ENCODE results near the gene CALD1.

The CALD1 gene

DNA sequence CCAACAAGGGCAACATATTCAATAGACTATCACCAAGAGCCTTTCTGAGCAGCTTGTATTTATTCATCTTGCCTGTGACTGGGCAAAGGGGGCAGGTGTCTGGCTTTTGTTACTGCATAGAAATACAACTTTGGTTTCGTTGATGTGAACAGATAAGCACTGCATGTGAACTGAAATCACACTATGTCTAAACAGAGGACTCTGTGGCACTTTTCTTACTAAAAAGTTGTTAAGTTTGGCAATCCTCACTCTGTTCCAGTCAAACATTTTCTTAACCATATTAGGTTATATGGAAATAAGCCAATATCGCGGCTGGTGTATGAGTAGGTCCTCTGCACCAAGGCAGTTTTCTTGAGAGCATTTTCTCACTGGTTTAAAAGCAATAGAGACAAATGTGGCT is 48.5 kb downstream of the CALD1 start:
- H3K9ac ChIP-seq: no peak overlapping the region
- no peak for TF ChIP-seq Cebpa-rat (IDR thresholded peaks at IDR 0.05)
- peaks cover 0 to 22% (median 0%) of the 10 kb centered on the region in 11 experiments; a peak in 6 of 22 replicates for H3K36me3 ChIP-seq
- no peak overlapping the region for H3K27ac ChIP-seq
- H3K9me3 ChIP-seq (replicated peaks in 1 of 11): peaks cover 0 to 8% (median 0%) of the 10 kb centered on the region in 11 experiments; a peak in 2 of 22 replicates
- no peaks in the 10 kb centered on the region for H4K20me1 ChIP-seq
- H3K4me3 ChIP-seq: no peak overlapping the region
- H3K4me2 ChIP-seq: no peak overlapping the region
- H3K27me3 ChIP-seq: no peaks in the 10 kb centered on the region
- H3K4me1 ChIP-seq: peaks cover 0 to 12% (median 2%) of the 10 kb centered on the region in 10 experiments; a peak in 6 of 20 replicates

DNA sequence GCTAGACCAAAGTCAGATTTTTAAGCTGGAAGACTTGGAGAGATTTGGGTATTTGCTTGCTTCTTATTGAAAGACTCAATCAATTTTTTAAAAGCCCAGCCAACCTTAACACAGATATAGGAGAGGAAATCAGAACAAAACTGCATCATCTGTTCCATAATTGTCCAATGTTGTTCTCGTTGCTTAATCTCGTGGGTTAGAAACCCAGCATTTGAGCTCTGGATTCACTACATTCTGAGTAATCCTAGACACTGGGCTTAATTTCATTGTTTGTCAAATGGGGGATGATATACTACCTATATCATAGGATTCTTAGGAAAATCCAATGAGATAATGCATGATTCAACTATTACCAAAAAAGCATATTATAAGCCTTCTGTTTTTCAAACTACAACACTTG is 48.9 kb downstream of the CALD1 start:
- H3K4me3 ChIP-seq: no peak overlapping the region
- peaks cover 0 to 12% (median 2%) of the 10 kb centered on the region in 10 experiments; a peak in 6 of 20 replicates for H3K4me1 ChIP-seq
- no peaks in the 10 kb centered on the region for H3K27me3 ChIP-seq
- no peak overlapping the region for H3K27ac ChIP-seq
- H3K9ac ChIP-seq: no peak overlapping the region
- H4K20me1 ChIP-seq: no peaks in the 10 kb centered on the region
- H3K4me2 ChIP-seq: no peak overlapping the region
- peaks cover 0 to 18% (median 0%) of the 10 kb centered on the region in 11 experiments; a peak in 5 of 22 replicates for H3K36me3 ChIP-seq
- no peak for TF ChIP-seq Cebpa-rat (IDR thresholded peaks at IDR 0.05)
- H3K9me3 ChIP-seq (replicated peaks in 1 of 11): peaks cover 0 to 8% (median 0%) of the 10 kb centered on the region in 11 experiments; a peak in 2 of 22 replicates

DNA sequence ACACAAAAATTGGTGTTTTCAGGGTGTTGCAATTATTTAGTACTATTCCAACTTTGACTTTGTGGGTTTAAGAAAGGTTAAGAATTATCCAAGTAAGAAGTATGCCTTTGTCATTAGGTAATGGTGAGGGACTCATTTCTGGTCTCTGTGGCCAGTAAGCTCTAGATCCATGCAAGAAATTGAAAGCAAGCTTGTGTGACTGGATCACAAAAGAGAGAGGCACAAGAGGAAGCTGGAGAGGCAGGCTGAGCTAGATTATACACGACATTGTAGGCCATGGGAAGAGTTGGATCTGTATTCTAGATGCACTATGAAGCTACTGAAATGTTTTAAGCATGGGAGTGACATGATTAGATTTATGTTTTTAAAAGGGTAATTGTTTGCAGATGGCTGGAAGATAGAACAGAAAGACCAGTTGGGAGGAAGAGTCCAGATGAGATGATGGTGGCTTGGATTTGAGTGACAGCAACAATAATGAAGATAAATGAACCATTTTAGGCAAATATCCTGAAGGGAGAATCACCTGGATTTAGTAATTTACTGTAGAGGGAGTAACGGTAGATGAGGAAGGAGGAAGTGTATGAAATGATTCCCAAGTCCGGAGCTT is 50.0 kb downstream of the CALD1 start:
- Histone ChIP-seq H3K27ac (no peak overlapping the region), H3K27me3 (no peaks in the 10 kb centered on the region), H3K4me3 (no peak overlapping the region), H3K4me1 (peaks cover 0 to 12% (median 2%) of the 10 kb centered on the region in 10 experiments; a peak in 6 of 20 replicates), H4K20me1 (no peaks in the 10 kb centered on the region), H3K4me2 (no peak overlapping the region), H3K9me3 (replicated peaks in 1 of 11) (peaks cover 0 to 8% (median 0%) of the 10 kb centered on the region in 11 experiments; a peak in 1 of 22 replicates), H3K36me3 (peaks cover 0 to 21% (median 0%) of the 10 kb centered on the region in 11 experiments; a peak in 5 of 22 replicates), H3K9ac (no peak overlapping the region)
- no peak for TF ChIP-seq Cebpa-rat (IDR thresholded peaks at IDR 0.05)

DNA sequence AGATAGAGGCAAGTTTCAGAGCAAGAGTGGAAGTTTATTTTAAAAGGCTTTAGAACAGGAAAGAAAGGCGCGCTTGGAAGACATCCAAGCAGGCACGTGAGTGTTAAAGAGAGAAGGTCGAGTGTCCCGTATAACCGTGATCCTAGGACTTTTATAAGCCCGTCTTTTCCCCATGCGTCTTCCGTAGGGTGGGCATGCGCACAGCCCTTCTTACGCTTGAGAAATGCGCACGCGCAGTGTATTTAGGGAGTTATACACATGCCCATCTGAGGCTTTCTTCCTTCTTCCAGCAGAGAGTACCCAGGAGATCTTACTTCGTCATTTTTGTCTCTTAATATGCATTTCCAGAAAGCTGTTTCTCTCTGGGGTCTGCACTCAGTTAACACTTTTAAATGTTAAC is 52.4 kb downstream of the CALD1 start:
- no peak overlapping the region for H3K4me2 ChIP-seq
- no peaks in the 10 kb centered on the region for H3K4me1 ChIP-seq
- no peak overlapping the region for H3K27ac ChIP-seq
- H3K4me3 ChIP-seq: no peak overlapping the region
- TF ChIP-seq Cebpa-rat (IDR thresholded peaks at IDR 0.05): no peak
- H4K20me1 ChIP-seq: no peaks in the 10 kb centered on the region
- peaks cover 0 to 28% (median 0%) of the 10 kb centered on the region in 11 experiments; a peak in 7 of 22 replicates for H3K36me3 ChIP-seq
- peaks cover 0 to 8% (median 0%) of the 10 kb centered on the region in 11 experiments; a peak in 1 of 22 replicates for H3K9me3 ChIP-seq (replicated peaks in 1 of 11)
- H3K27me3 ChIP-seq: no peaks in the 10 kb centered on the region
- H3K9ac ChIP-seq: no peak overlapping the region

DNA sequence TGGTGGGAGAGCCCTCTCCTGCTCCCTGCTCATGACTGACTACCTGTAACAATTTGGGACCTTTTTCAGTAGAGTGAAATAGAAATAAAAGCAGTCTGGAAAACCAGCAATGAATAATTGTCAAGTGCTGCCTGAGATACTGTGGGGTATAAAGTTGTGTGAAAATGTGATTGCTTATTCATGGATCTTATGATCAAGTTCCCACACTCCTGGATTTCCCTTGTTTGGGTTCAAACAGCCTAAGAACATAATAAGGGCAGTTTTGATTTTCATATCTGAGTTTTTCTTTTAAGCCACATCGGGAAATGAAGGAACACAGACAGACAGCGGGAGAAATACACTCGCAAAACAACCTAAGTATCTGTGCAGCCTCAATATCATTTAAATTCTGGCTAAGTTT is 52.9 kb downstream of the CALD1 start:
- no peak overlapping the region for H3K4me2 ChIP-seq
- no peak overlapping the region for H3K9ac ChIP-seq
- no peaks in the 10 kb centered on the region for H3K4me1 ChIP-seq
- TF ChIP-seq Cebpa-rat (IDR thresholded peaks at IDR 0.05): no peak
- H3K9me3 ChIP-seq (replicated peaks in 1 of 11): peaks cover 0 to 8% (median 0%) of the 10 kb centered on the region in 11 experiments; a peak in 2 of 22 replicates
- no peaks in the 10 kb centered on the region for H4K20me1 ChIP-seq
- no peak overlapping the region for H3K4me3 ChIP-seq
- H3K27ac ChIP-seq: no peak overlapping the region
- H3K36me3 ChIP-seq: peaks cover 0 to 27% (median 0%) of the 10 kb centered on the region in 11 experiments; a peak in 7 of 22 replicates
- H3K27me3 ChIP-seq: no peaks in the 10 kb centered on the region

DNA sequence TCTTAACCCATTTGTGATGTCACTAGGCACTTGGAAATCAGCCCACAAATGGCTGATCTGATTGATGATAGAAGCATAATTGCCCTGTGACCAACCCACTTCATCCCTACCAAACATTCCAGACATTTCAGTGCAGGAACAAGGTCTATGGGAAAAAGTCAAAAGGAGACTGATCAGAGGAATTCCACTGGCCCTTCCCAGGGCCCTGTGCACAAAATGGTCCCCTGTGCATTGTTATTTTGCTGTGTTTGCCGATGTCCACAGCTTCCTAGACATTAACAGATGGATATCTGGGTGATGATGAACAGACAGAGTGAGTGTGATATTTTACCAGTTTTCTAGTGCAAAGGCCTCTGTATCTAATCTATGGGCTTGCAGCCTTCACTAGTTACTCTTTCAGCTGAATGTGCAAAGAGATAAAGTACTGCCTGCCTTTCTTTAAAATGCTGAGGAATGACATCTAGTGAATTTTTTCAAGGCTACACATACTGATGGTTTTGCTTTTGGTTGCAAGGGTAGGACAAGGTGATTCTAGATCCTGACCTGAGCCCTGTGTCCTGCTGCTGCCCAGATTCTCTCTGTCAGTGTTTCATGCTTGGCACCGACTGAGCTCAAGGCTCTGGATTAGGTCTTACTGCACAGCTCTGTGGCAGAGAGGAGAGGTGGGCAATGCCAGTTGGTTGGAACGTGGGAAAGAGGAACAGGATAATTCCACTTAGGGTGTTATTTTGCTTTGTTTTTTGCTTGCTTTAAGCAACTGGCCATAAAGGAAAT is 55.4 kb downstream of the CALD1 start:
- Histone ChIP-seq H3K27ac (no peak overlapping the region), H4K20me1 (no peaks in the 10 kb centered on the region)
- no peak for TF ChIP-seq Cebpa-rat (IDR thresholded peaks at IDR 0.05)

GRCh38 chr7:134835463-134835823 is 56.0 kb downstream of the CALD1 start:
- no peak overlapping the region for H3K4me2 ChIP-seq
- H3K9me3 ChIP-seq (replicated peaks in 1 of 11): peaks cover 0 to 8% (median 0%) of the 10 kb centered on the region in 11 experiments; a peak in 2 of 22 replicates
- no peak overlapping the region for H3K9ac ChIP-seq
- no peaks in the 10 kb centered on the region for H4K20me1 ChIP-seq
- H3K4me1 ChIP-seq: no peaks in the 10 kb centered on the region
- H3K27me3 ChIP-seq: no peaks in the 10 kb centered on the region
- no peak for TF ChIP-seq Cebpa-rat (IDR thresholded peaks at IDR 0.05)
- no peak overlapping the region for H3K4me3 ChIP-seq
- peaks cover 0 to 41% (median 0%) of the 10 kb centered on the region in 11 experiments; a peak in 7 of 22 replicates for H3K36me3 ChIP-seq
- H3K27ac ChIP-seq: no peak overlapping the region

More for the DNA sequence above, 55.4 kb downstream of the CALD1 start:
- H3K36me3 ChIP-seq: peaks cover 0 to 36% (median 0%) of the 10 kb centered on the region in 11 experiments; a peak in 7 of 22 replicates
- H3K4me1 ChIP-seq: no peaks in the 10 kb centered on the region
- no peaks in the 10 kb centered on the region for H3K27me3 ChIP-seq
- no peak overlapping the region for H3K9ac ChIP-seq
- peaks cover 0 to 8% (median 0%) of the 10 kb centered on the region in 11 experiments; a peak in 2 of 22 replicates for H3K9me3 ChIP-seq (replicated peaks in 1 of 11)
- H3K4me2 ChIP-seq: no peak overlapping the region
- H3K4me3 ChIP-seq: no peak overlapping the region

- no peaks in the 10 kb centered on the region for H3K27me3 ChIP-seq
- H3K27ac ChIP-seq: no peak overlapping the region
- no peak overlapping the region for H3K9ac ChIP-seq
- H3K36me3 ChIP-seq: peaks cover 0 to 43% (median 0%) of the 10 kb centered on the region in 11 experiments; a peak in 7 of 22 replicates
- no peak overlapping the region for H3K4me2 ChIP-seq
- TF ChIP-seq Cebpa-rat (IDR thresholded peaks at IDR 0.05): no peak
- H3K4me1 ChIP-seq: no peaks in the 10 kb centered on the region
- H4K20me1 ChIP-seq: no peaks in the 10 kb centered on the region
- peaks cover 0 to 8% (median 0%) of the 10 kb centered on the region in 11 experiments; a peak in 2 of 22 replicates for H3K9me3 ChIP-seq (replicated peaks in 1 of 11)
- H3K4me3 ChIP-seq: no peak overlapping the region
These were observed 57.0 kb downstream of the CALD1 start for GRCh38 chr7:134836447-134836846.

DNA sequence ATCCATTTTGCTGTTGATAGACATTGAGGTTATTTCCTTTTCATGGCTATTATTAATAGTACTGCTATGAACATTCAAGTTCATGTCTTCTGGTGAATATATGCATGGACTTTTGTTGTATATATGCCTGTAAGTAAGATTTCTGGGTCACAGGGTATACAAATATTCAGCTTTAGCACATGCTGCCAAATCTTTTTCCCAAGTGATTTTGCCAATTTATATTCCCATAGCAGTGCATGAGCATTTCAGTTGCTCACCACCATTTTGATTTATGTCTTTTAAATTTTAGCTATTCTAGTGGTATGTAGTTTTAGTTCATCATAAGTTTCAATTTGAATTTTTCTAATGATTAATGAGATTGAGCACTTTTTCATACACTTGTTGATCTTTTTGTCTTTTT is 59.9 kb downstream of the CALD1 start:
- Histone ChIP-seq H3K9ac (no peak overlapping the region), H3K4me2 (no peak overlapping the region), H3K36me3 (peaks cover 0 to 52% (median 4%) of the 10 kb centered on the region in 11 experiments; a peak in 12 of 22 replicates), H3K4me3 (no peak overlapping the region), H3K27ac (no peak overlapping the region), H3K27me3 (no peaks in the 10 kb centered on the region), H3K4me1 (no peaks in the 10 kb centered on the region), H4K20me1 (no peaks in the 10 kb centered on the region), H3K9me3 (replicated peaks in 1 of 11) (peaks cover 0 to 1% (median 0%) of the 10 kb centered on the region in 11 experiments; a peak in 2 of 22 replicates)
- TF ChIP-seq Cebpa-rat (IDR thresholded peaks at IDR 0.05): no peak

All from BLaER1 treated with 17β-estradiol and CSF1 and Interleukin-3, amounts not matched to agents 10 nM and 100 nM (cell line).